Lower leg skin (tissue), 4 donors: ENCODE results near the gene ADAM10. TPM values are rescaled to one million over a fixed set of nuclear protein-coding genes. Genes with fewer than 3 reads are reported as not detected.

Experiments
- DNase-seq, 2 donors: peaks; one replicate each; pipeline ENCODE4 v3.0.0-alpha.2; 2019; ENCODE audit warnings: low spot score in 2 of 2
- H3K4me3 ChIP-seq: fragments of 200-600 bp; sonication (generic); 2 replicates; pipeline ENCODE4 v1.5.1; 2017; ENCODE audit warnings: mild to moderate bottlenecking, low read depth; ENCODE audit not compliant: poor library complexity, severe bottlenecking
- CTCF ChIP-seq, 3 donors: fragments of 450-650 bp; IDR thresholded peaks; one replicate each; pipeline ENCODE4 v1.5.1; 2016; ENCODE audit warnings: antibody characterized with exemption in 3 of 3, mild to moderate bottlenecking in 3 of 3, moderate library complexity in 2 of 3
- POLR2A ChIP-seq, 2 donors: fragments of 450-650 bp; IDR thresholded peaks; one replicate each; pipeline ENCODE4 v1.6.1; 2016 to 2017; ENCODE audit warnings: antibody characterized with exemption in 2 of 2, mild to moderate bottlenecking in 1 of 2, moderate library complexity in 1 of 2
- WGBS, 2 donors: methylation state at CpG; one replicate each; pipeline ENCODE4 v1.1.5; 2018; 5-methylcytosine and 5-hydroxymethylcytosine counted together
- intact Hi-C: fragments of 100-400 bp; cut with DNase I; formaldehyde crosslinking; loops from one replicate; pipeline ENCODE4 v1.15.0; 2023; ENCODE audit warnings: low total_unique reads
- total RNA-seq, 4 donors: library from RNA; depleted of rRNA; stranded (reverse); fragments of >200 nt; gene quantifications; one replicate each; pipeline ENCODE4 v1.1.0, GENCODE V29; 2016

The ADAM10 gene
- total RNA-seq, 4 donors from 2014 or later: 40.4 to 45.1 (median 44.5) TPM

- intact Hi-C loops: no loop called here
- no peak overlapping the region for H3K4me3 ChIP-seq
- TF ChIP-seq CTCF (IDR thresholded peaks at IDR 0.05) (no peak), POLR2A (IDR thresholded peaks at IDR 0.05) (no peak)
- 95 to 100% methylated on average over 2 of the region's 2 CpGs for WGBS, 2 donors
- no peak for DNase-seq
Measured at GRCh38 chr15:58717357-58717756, 32.1 kb downstream of the ADAM10 start.

- TF ChIP-seq POLR2A (IDR thresholded peaks at IDR 0.05) (no peak), CTCF (IDR thresholded peaks at IDR 0.05) (no peak)
- intact Hi-C loops: no loop called here
- no peak for DNase-seq
- WGBS, 2 donors: 84 to 87% methylated on average over 4 of the region's 4 CpGs
- no peak overlapping the region for H3K4me3 ChIP-seq
Measured at GRCh38 chr15:58716027-58716426, 33.5 kb downstream of the ADAM10 start.

GRCh38 chr15:58715266-58715917 lies 34.1 kb downstream of the ADAM10 start:
- H3K4me3 ChIP-seq: no peak overlapping the region
- no peak for DNase-seq
- TF ChIP-seq CTCF (IDR thresholded peaks at IDR 0.05) (no peak), POLR2A (IDR thresholded peaks at IDR 0.05) (no peak)
- intact Hi-C loops: no loop called here
- WGBS, 2 donors: 97 to 98% methylated on average over 3 of the region's 3 CpGs

- no peak overlapping the region for H3K4me3 ChIP-seq
- no peak for DNase-seq
- TF ChIP-seq CTCF (IDR thresholded peaks at IDR 0.05): no peak
- TF ChIP-seq POLR2A (IDR thresholded peaks at IDR 0.05): no peak
- intact Hi-C loops: no loop called here
Measured at GRCh38 chr15:58710701-58711100, 38.8 kb downstream of the ADAM10 start.

- DNase-seq: no peak
- 89 to 90% methylated on average over 4 of the region's 4 CpGs for WGBS, 2 donors
- H3K4me3 ChIP-seq: no peak overlapping the region
- intact Hi-C loops: no loop called here
- TF ChIP-seq CTCF (IDR thresholded peaks at IDR 0.05) (no peak), POLR2A (IDR thresholded peaks at IDR 0.05) (no peak)
Measured at GRCh38 chr15:58707397-58707796, 42.1 kb downstream of the ADAM10 start.

GRCh38 chr15:58705105-58705504 lies 44.4 kb downstream of the ADAM10 start:
- intact Hi-C loops: no loop called here
- DNase-seq: no peak
- WGBS, 2 donors: 89 to 92% methylated on average over 2 of the region's 2 CpGs
- no peak for TF ChIP-seq CTCF (IDR thresholded peaks at IDR 0.05)
- no peak overlapping the region for H3K4me3 ChIP-seq
